GM21381 (cell line): ENCODE data around the gene NDUFA6.
"Not testable (repeated sequence)": the region's sequence is repeated elsewhere in the genome, so short reads cannot be mapped to it uniquely, and the experiment has no call there.

Experiments used
- ATAC-seq: cut with Tn5 transposase; IDR thresholded peaks from one replicate; pipeline ENCODE4 v1.9.1; 2021; ENCODE audit warnings: mild to moderate bottlenecking, moderate library complexity; ENCODE audit not compliant: unreplicated experiment

NDUFA6 gene

DNA sequence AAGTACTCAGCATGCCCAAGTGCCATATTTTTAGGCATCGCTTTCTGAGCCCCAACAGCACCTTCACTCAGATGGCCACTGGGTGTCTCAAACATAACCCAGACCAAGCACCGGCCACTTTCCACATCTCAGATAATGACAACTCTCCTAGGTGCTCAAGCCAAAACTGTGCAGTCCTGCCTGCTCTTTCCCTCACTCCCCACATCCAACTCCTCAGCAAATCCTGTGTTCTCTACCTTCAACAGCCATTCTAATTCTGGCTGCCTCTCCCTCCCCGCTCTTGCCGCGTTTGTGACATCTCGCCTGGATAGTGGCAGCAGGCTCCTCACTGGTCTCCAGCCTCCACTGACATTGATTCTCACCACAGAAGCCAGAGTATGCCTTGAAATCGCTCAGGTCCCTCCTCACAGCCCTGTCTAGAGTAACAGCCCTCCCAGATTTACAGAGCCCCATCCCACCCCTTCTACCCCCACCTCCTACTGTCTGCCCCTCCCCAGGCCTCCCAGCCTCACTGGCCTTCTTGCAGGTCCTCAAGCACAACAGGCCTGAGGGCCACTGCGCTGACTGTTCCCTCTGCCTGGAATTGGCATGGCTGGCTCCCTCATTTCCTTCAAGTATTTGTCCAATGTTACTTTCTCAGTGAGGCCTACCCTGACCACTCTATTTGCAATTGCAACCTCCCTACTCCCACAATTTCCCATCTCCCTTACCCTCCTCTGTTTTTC lies 17.8 kb downstream of the NDUFA6 start:
- ATAC-seq = no peak

DNA sequence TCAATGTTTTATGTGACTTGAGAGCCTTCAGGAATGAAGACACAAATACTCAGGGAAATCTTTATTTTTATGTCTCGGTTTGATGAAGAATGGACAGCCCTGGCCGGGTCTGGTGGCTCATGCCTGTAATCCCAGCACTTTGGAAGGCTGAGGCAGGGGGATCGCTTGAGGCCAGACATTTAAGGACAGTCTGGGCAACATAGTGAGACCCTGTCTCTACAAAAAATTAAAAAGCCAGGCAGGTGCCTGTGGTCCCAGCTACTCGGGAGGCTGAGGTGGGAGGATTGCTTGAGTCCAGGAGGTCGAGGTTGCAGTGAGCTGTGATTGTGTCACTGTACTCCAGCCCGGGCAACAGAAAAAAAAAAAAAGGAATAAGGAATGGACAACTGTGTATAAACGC lies 19.1 kb downstream of the NDUFA6 start:
- ATAC-seq = not testable (repeated sequence)

DNA sequence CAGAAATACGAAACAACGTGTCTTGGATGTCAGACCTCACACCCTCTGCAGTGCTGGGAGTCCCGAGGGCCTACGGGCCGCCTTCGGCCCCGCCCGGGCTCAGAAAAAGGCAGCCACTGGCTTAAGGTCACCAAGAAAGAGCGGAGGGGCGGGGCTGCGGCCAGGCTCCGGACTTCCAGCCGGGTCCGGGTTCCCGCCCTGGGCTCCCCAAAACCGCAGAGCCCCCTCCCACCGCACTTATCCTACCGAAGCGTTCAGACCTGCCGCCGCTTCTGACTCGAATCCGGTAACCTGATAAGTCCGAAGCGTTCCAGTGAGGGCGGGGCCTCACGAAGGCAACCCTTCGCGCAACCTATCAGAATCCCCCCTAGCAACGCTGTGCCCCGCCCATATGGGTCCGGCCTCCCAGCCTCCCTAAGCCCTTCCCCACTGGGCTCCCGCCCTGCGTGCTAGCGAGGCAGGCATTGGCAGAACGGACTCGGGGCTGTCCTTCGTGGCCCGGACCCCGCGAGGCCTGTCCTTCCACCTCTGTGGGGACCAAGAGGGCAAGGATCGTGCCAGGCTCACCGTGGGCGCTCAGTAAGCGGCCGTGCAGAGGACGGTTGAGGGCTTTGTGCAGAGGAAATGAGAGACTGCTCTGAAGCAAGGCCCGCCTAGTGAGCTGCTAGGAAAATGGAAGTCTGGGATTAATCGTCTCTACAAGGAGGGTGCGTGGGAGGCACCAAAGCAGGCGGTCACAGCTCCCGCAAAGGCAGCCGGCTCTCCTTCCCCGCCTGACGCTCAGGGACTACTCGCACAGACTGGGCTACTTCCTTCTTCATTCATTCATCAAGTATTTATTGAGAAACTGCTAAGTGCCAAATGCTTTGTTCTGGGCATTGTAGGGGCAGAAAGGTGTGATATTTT lies 19.8 kb downstream of the NDUFA6 start, which contains the start of gene NAGA:
Gene NAGA (minus strand): TSS at position 296 of the 906 bp plus-strand sequence. CDS start 515 bp downstream, outside the sequence.
- ATAC-seq = peak; percentile 92

DNA sequence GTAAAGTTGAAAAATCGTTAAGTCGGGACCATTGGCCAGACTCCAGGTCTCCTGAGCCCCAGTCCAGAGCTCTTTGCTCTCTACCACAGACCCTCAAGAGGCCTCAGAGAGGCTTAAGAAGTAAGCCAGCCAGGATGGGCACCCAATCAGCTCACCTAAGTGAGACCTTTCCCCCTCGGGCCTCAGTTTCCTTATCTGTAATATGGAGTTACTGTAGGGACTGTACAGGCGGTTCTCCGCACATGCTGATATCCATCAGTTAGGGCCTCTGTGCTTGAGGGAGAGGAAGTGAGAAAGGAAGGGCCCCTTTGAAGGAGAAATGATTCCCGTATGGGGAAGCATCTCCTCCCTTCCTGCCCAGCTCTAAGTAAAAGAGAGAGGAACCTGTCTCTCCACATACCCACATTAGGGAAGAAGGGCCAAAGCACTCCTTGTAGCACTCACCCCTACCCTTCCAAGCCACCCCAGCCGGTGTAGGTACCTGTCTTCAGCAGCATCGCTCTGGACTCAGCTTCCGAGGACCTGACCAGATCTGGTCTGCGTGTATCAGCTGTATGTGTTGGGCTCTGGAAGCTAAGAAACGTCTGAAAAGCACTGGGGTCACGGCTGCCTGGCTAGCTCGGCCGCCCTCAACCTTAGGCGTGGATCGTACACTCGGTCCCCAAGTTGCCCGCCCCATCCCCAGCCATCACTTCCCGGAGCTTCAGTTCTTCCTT lies 20.6 kb downstream of the NDUFA6 start:
- no peak for ATAC-seq

DNA sequence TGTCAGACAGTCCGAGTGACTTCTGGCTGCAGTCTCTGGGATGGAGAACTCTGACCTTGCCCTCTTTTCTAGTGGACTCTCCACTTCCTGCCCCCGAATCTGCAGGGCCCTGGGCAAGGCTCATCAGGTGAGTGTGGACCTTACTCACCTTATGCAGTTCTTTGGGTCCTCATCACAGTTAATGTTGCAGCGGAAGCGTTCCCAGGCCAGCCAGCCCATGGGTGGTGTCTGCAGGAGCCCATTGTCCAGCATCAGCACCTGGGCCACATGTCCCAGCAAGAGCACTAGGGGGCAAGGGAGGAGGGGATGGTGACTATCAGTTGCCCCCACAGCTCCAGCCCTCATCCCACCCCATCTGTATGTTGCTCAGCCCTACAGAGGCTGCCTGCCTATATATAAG lies 22.3 kb downstream of the NDUFA6 start:
- no peak for ATAC-seq

DNA sequence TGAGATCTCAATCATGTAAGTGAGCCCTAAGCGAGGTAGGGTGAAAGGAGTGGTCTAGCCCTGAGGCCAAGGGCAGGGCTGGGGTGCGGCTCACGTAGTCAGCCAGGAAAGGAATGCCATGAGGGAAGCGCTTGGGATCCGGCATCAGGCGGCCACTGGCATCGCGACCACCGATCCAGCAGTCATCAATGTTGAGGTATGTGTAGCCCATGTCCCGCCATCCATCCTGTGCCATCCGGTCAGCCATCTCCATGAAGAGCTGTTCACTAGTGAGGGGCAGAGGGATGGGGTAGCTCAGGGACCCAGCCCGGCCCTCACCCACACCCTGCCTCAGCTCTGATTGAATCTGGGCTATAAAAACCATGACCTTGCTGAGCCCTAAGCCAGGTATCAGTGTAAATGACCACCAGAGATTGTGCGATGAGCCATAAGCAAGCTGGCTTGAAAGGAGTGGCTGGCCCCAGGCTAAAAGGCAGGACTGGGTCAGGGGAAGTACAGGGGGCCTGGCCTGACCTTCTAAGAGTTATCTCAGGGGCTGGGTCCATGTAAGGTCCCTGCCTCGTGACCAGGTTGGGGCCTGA lies 22.8 kb downstream of the NDUFA6 start:
- ATAC-seq = no peak

DNA sequence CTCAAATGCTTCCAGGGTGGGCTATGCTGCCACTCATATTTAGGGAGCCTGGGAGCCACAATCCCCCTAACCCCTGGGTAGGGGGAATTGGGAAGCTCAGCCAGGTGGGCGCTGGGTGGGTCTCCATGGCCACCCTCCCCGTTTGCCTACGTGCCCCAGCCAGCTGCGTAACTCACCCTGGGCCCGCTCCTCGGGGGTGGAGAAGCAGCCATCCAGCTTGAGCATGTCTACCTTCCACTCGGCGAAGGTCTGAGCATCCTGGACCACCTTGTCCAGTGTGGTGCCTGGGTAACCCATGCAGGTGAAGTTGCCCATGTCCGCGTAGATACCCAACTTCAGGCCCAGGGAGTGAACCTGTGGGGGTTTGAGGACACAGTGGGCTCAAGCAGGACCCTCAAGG lies 23.6 kb downstream of the NDUFA6 start:
- no peak for ATAC-seq

DNA sequence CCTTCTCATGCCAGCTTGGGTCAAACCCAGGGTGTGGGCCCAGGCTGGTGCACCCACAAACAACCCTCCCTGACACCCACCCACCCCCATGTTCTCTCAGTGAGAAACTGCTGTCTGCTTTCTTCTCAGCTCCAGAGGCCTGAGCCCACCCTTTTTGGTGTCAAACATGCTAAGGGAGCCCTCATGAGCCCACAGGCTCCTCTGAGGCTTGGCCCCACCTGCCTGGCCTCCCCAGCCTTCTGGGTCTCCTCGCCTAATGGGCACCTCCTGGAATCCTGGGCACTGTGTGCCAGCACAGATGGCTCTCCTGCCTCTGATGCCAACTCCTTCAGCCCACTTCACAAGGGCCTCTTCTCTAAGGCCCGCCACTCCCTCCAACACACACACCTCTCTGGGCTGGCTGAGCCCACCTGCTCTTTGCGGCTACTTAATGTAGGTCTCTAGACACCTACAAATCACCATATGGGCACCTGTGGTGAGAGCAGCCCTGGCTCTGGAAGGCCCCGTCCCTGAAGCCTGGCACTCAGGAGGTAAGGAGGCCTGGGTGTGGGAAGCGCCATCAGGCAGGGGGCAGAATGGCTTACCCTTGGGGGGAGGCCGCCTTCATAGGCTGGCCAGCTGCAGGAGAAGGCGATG lies 24.3 kb downstream of the NDUFA6 start:
- no peak for ATAC-seq

DNA sequence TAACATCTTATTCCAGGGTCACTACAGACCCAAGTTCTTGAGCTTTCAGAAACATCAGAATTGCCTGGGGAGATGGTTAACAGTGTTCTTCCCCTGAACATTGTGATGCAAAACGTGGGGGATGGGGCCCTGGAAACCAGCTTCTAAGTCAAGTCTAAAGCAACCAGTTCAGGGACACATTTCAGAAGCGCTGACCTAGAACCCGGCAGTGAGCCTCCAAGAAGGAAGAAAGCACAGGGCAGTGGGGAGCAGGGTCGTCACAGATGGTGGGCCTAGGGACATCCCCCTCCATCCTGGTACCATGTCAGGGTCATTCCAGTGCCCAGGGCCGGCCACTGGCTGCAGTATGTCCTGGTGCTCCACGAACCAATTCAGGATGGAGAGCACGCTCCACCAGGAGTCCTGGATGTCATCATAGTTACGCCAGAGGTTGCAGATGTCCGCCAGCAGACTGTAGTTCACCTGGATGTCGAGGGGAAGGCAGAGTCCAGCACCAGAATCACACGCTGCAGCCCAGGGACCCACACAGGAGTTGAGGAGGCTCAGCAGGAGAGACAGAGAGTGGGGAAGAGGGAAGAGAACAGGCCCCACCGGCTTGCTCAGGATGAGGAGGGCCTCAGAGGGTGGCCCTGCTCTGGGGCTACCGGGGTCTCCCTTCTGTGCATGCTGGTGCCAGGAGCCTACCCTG lies 25.0 kb downstream of the NDUFA6 start:
- ATAC-seq = no peak

DNA sequence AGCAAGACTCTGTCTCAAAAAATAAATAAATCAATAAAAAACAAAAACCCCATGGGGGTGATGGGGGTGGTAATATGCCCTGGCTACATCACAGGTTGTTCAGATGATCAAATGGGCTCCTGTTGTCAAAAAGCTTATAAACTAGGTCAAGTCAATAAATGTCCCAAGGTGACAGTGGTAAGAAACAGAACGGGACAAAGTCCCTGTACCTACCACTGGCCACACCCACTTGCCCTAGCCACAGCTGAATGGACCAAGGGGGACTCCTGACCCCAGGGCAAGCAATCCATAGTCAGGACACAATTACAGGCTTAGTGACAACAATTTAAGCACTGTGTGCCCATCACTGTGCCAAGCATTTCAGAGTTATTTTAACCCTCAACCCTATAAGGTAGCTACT lies 25.9 kb downstream of the NDUFA6 start:
- ATAC-seq = no peak

DNA sequence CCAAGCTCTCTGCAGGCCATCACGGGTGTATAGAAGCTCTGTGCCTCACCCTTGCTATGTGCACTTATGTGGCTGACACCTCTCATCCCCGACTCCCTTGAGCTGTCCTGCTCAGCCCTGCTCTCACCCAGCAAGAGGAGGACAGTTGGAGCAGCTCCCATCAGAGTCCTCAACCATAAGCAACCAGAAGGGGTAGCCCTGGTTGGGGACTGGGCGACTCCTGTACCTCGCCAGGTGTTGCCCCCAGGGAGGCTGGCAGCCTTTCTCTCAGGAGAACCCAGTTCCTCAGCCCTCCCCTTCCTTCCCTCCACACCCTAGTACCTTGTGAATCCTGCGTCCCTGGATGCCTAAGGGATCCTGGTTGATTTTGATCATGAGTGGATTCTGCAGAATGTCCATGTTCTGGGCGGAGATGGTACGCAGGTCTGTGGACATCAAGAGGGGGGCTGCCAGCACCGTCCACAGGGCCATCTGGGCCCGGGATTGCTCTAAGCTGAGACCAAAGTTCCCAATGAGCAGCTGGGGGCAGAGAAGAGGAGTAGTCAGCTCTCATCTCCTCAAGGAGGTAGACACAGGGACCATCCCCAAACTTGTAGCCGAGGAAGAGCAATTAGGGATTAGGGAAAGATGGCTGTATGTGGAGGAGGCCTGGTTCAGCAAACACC lies 27.9 kb downstream of the NDUFA6 start:
- ATAC-seq = no peak

DNA sequence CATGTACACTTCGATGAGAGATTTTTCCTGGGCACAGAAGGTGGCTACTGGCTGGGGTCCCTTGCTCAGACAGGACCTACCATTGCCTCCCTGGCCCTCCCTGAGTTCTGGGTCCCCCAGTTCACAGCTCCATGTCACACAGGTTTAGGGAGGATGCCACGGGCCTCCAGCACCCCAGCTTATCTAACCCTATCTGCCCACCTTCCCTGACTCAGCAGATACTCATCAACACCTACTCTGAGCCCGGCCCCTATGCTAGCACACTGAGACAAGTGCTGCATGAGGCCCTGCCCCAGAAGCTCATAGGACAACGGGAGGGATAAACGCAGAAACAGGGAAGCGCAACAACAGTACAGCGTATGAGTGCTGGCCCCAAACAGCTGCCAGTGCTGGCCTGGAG lies 29.5 kb downstream of the NDUFA6 start:
- no peak for ATAC-seq

DNA sequence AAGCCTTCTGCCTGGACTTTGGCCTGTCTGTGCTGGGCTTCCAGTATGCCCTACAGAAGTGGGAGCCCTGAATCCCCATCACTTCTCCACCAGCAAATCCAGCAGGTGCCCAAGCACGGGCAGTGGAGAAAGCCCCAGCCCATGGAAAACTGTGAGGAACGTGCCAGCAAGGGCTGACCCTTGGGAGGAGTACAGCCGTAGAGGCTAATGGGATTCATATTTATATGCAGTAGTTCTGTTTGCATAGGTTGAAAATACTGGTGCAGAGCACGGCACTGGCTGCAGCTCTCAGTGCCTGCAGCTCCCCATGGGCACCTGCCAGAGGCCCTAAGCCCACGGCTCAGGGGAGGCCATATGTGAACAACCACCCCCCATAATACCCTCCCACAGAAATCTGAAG lies 30.1 kb downstream of the NDUFA6 start:
- ATAC-seq = no peak

DNA sequence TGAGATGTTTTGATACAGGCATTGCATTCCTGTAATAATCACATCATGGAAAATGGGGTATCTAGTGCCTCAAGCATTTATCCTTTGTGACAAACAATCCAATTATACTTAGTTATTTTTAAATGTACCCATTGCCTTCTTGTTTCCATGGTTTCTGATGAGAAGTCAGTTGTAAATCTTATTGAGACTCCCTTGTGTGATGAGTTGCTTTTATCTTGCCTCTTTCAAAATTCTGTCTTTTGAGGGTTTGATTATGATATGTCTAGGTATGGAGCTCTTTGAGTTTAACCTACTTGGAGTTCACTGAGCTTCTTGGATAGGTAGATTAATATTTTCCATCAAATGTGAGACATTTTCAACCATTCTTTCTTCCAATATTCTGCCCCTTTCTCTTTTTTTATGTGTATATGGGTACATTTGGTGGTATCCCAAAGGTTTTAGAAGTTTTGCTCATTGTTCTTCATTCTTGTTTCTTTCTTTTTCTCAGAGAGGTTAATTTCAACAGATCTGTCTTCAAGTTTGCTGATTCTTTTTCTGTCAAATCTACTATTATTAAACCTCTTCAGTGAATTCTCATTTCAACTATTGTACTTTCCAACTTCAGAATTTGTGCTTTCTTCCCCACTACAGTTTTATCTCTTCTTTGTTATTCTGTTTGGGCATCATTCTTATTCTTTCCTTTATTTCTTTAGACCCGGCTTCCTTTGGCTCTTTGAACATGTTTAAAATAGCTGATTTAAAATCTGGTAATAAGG lies 33.6 kb downstream of the NDUFA6 start:
- no peak for ATAC-seq

DNA sequence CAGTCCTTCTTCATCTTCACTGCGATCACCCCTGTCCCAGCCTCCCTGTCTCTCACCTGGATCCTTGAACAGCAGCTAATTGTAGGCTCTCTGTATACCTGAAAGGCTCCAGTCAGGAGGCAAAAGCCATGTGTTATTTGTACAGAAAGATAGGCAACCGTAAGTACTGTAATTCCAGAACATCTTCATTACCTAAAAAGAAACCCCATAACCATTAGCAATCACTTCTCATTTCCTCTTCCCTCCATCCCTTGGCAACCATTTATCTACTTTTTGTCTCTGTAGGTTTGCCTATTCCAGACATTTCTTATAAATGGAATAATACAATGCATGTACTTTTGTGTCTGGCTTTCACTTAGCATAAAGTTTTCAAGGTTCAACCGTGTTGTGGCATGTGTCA lies 37.8 kb downstream of the NDUFA6 start:
- no peak for ATAC-seq

DNA sequence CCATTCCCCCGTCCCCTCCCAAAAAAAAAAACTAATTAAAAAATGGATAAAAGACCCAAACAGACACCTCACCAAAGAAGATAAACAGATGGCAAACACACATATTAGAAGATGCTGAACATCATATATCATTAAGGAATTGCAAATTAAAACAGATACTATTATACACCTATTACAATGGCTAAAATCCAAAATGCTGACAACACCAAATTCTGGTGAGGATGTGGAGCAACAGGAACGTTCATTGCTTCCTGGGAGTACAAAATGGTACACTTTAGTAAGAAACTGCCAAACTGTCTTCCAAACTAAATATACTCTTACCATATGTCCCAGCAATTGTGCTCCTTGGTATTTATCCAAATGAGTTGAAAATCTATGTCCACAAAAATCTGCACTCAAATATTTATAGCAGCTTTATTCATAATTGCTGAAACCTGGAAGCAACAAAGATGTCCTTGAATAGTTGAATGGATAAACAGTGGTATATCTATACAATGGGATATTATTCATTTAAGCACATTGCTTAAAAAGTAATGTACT lies 39.9 kb downstream of the NDUFA6 start:
- no peak for ATAC-seq

DNA sequence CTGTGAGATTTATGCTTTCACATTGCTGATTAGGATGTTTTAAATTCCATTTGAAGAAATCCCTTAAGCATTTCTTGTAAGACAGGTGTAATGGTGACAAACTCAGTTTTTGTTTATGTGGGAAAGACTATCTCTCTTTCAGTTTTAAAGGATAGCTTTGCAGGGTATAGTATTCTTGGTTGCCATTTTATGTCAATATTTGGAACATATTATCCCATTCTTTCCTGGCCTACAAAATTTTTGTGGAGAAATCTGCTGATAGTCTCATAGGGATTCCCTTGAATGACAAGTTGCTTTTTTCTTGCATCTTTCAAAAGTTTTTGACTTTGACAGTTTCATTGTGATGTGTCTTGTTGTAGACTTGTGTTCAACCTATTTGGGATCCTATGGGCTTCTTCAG lies 48.8 kb downstream of the NDUFA6 start:
- ATAC-seq = no peak

DNA sequence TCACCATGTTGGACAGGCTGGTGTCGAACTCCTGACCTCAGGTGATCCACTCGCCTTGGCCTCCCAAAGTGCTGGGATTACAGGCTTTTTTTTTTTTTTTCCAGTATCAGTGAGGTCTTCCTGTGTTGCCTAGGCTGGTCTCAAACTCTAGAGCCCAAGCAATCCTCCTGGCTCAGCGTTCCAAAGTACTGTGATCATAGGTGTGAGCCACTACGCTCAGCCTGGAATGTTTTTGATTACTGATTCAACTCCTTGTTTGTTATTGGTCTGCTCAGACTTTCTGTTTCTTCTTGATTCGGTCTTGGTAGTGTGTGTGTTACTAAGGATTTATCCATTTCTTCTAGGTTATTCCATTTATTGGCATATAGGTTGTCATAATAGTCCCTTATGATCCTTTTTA lies 51.3 kb downstream of the NDUFA6 start:
- ATAC-seq = no peak
